ENCODE data around the gene GEMIN4.

GEMIN4 gene

DNA sequence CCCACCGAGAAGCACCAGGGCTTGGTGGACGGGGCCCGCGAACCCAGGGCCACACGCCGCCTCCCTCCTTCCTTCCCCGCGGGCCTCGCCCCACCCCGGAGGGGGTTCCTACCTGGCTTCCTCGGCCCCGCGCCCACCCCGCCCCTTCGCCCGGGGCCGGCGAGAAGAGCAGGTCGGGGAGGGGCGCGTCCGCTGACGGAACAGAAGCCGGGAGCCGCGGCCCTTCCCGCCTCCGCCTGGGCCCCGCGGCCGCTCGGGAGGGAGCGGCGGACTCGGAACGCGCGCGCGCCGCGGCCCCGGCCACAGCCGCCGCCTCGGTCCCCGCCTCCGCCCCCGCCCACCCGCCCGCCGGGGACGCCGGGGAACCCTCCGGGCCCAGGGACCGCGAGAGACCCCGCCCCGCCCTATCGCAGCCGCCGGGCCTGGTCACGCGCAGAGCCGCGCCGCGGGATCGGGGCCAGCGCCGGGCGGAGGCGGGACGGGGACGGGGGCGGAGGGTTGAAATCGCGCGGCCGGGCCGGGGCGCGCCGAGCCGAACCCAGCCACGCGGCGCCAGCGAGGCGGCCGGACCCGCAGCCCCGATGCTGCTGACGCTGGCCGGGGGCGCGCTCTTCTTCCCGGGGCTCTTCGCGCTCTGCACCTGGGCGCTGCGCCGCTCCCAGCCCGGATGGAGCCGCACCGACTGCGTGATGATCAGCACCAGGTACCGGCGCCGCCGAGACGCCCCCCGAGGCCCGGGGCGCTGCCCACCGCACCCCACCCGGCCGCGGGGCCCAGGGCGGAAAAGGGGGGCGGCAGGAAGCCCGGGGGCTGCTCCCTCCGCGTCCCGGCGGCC, 19.8 kb downstream of the GEMIN4 start, which contains the start of gene TLCD3A (continued):
- TF ChIP-seq, protein P1, sequence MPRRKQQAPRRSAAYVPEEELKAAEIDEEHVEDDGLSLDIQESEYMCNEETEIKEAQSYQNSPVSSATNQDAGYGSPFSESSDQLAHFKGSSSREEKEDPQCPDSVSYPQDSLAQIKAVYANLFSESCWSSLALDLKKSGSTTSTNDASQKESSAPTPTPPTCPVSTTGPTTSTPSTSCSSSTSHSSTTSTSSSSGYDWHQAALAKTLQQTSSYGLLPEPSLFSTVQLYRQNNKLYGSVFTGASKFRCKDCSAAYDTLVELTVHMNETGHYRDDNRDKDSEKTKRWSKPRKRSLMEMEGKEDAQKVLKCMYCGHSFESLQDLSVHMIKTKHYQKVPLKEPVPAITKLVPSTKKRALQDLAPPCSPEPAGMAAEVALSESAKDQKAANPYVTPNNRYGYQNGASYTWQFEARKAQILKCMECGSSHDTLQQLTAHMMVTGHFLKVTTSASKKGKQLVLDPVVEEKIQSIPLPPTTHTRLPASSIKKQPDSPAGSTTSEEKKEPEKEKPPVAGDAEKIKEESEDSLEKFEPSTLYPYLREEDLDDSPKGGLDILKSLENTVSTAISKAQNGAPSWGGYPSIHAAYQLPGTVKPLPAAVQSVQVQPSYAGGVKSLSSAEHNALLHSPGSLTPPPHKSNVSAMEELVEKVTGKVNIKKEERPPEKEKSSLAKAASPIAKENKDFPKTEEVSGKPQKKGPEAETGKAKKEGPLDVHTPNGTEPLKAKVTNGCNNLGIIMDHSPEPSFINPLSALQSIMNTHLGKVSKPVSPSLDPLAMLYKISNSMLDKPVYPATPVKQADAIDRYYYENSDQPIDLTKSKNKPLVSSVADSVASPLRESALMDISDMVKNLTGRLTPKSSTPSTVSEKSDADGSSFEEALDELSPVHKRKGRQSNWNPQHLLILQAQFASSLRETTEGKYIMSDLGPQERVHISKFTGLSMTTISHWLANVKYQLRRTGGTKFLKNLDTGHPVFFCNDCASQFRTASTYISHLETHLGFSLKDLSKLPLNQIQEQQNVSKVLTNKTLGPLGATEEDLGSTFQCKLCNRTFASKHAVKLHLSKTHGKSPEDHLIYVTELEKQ (tag by site-specific recombination; IDR thresholded peaks at IDR 0.05; ENCODE audit: borderline replicate concordance), result no peak
- TF ChIP-seq ZNF791 (tag by site-specific recombination; IDR thresholded peaks at IDR 0.05) (no peak), KLF1 (tag by site-specific recombination; IDR thresholded peaks at IDR 0.05) (peak; percentile 86), ZNF580 (tag by site-specific recombination; IDR thresholded peaks at IDR 0.05) (0 out of 2 replicates have a peak, but pooled peaks have one; percentile 11), KLF16 (tag by site-specific recombination; IDR thresholded peaks at IDR 0.05) (peak; percentile 30; the same call in 1 of the 2 replicates), GLI4 (tag by site-specific recombination; IDR thresholded peaks at IDR 0.05) (0 out of 2 replicates have a peak, but pooled peaks have one; percentile 24), ZNF529 (tag by site-specific recombination; IDR thresholded peaks at IDR 0.05; ENCODE audit: insufficient replicate concordance) (no peak), ZNF792 (tag by site-specific recombination; IDR thresholded peaks at IDR 0.05) (no peak), ZNF624 (tag by site-specific recombination; IDR thresholded peaks at IDR 0.05) (no peak), ZNF223 (tag by site-specific recombination; IDR thresholded peaks at IDR 0.05) (no peak), ZSCAN30 (tag by site-specific recombination; IDR thresholded peaks at IDR 0.05) (0 out of 2 replicates have a peak, but pooled peaks have one; percentile 20), KLF17 (tag by site-specific recombination; IDR thresholded peaks at IDR 0.05) (peak; percentile 64; the same call in 1 of the 2 replicates), ZNF138 (tag by site-specific recombination; IDR thresholded peaks at IDR 0.05; ENCODE audit: borderline replicate concordance) (no peak), AEBP2 (tag by site-specific recombination; IDR thresholded peaks at IDR 0.05; ENCODE audit: borderline replicate concordance) (no peak), ZSCAN5A (tag by site-specific recombination; IDR thresholded peaks at IDR 0.05) (0 out of 2 replicates have a peak, but pooled peaks have one; percentile 5), ZNF398 (tag by site-specific recombination; IDR thresholded peaks at IDR 0.05) (peak; percentile 87), YY2 (tag by site-specific recombination; IDR thresholded peaks at IDR 0.05) (no peak), TRIM28 (IDR thresholded peaks at IDR 0.05; ENCODE audit: borderline replicate concordance, low read length) (no peak), ZNF2 (tag by site-specific recombination; IDR thresholded peaks at IDR 0.05) (no peak), ZSCAN23 (tag by site-specific recombination; IDR thresholded peaks at IDR 0.05) (no peak), TCF7L2 (IDR thresholded peaks at IDR 0.05; ENCODE audit: borderline replicate concordance, low read depth, low read length) (no peak), ZNF660 (tag by site-specific recombination; IDR thresholded peaks at IDR 0.05) (peak; percentile 29; the same call in 1 of the 2 replicates), ZNF530 (tag by site-specific recombination; IDR thresholded peaks at IDR 0.05; ENCODE audit: low read depth) (no peak), GLIS1 (tag by site-specific recombination; IDR thresholded peaks at IDR 0.05) (no peak; the same call in 1 of the 2 replicates)
- TF ChIP-seq, protein P2, sequence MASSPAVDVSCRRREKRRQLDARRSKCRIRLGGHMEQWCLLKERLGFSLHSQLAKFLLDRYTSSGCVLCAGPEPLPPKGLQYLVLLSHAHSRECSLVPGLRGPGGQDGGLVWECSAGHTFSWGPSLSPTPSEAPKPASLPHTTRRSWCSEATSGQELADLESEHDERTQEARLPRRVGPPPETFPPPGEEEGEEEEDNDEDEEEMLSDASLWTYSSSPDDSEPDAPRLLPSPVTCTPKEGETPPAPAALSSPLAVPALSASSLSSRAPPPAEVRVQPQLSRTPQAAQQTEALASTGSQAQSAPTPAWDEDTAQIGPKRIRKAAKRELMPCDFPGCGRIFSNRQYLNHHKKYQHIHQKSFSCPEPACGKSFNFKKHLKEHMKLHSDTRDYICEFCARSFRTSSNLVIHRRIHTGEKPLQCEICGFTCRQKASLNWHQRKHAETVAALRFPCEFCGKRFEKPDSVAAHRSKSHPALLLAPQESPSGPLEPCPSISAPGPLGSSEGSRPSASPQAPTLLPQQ (tag by site-specific recombination; IDR thresholded peaks at IDR 0.05), result peak; percentile 66
- TF ChIP-seq, protein P3, sequence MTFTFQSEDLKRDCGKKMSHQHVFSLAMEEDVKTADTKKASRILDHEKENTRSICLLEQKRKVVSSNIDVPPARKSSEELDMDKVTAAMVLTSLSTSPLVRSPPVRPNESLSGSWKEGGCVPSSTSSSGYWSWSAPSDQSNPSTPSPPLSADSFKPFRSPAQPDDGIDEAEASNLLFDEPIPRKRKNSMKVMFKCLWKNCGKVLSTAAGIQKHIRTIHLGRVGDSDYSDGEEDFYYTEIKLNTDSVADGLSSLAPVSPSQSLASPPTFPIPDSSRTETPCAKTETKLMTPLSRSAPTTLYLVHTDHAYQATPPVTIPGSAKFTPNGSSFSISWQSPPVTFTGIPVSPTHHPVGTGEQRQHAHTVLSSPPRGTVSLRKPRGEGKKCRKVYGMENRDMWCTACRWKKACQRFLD (tag by site-specific recombination; IDR thresholded peaks at IDR 0.05), result no peak
